GM12801 (cell line): ENCODE measurements around the gene GRIN1.

Experiments used
- TF ChIP-seq, protein P1 (sequence below): IDR thresholded peaks from one replicate; pipeline ENCODE4 v1.5.1; 2011; ENCODE audit warnings: control low read depth; ENCODE audit not compliant: insufficient read length; ENCODE audit errors: extremely low read depth

GRIN1 gene

DNA sequence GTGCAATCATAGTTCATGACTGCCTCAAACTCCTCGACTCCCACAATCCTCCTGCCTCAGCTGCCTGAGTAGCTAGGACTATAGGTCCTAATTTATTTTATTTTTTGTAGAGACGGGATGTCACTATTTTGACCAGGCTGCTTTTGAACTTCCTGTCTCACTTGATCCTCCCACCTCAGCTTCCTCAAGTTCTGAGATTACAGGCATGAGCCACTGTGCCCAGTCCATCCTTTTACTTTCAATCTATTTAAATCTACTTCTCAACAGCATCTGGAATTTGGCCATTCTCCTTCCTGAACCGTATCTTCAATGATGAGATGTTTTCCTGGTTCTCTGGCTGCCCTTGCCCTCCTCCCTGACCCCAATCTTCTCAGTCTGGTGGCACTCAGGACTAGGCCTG, 12.2 kb upstream of the GRIN1 start:
- TF ChIP-seq, protein P1, sequence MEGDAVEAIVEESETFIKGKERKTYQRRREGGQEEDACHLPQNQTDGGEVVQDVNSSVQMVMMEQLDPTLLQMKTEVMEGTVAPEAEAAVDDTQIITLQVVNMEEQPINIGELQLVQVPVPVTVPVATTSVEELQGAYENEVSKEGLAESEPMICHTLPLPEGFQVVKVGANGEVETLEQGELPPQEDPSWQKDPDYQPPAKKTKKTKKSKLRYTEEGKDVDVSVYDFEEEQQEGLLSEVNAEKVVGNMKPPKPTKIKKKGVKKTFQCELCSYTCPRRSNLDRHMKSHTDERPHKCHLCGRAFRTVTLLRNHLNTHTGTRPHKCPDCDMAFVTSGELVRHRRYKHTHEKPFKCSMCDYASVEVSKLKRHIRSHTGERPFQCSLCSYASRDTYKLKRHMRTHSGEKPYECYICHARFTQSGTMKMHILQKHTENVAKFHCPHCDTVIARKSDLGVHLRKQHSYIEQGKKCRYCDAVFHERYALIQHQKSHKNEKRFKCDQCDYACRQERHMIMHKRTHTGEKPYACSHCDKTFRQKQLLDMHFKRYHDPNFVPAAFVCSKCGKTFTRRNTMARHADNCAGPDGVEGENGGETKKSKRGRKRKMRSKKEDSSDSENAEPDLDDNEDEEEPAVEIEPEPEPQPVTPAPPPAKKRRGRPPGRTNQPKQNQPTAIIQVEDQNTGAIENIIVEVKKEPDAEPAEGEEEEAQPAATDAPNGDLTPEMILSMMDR, result no peak

DNA sequence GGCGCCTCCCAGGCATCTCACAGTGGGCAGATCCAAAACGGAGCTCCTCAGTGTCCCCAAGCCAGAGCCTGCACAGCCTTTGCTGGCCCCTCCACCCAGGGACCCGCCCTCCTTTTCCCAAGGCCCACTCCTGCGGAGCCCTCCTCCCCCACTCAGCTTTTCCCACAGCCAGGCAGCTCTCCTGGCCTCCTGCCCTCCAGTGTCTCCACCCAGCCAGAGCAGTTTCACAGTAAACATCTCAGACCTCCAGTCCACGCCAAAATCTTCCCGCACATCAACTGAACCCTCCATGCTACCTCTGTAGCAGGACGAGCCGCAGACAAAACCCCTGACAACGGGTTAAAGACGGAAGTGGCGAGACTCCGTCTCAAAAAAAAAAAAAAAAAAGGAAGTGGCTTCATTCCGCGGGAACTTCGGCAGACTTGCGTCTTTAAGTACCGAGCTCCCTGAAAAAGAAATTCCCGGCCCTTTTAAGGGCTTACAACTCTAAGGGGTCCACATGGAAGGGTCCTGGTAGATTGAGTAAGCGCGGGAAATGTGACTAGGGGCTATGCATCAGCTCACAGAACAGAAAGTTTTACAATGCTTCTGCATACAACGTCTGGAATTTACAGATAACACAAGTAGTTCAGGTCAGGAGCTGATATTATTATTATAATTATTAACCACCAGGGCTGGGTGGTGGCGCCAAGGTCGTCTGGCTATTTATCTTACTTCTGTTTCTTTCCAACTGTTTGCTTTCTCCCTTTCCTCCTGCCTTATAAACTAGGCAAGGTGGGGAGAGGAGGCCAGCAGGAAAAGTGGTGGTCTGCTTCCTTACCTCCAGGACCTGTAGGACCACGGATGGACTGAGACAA, 11.4 kb upstream of the GRIN1 start:
- TF ChIP-seq, protein P1, result no peak

DNA sequence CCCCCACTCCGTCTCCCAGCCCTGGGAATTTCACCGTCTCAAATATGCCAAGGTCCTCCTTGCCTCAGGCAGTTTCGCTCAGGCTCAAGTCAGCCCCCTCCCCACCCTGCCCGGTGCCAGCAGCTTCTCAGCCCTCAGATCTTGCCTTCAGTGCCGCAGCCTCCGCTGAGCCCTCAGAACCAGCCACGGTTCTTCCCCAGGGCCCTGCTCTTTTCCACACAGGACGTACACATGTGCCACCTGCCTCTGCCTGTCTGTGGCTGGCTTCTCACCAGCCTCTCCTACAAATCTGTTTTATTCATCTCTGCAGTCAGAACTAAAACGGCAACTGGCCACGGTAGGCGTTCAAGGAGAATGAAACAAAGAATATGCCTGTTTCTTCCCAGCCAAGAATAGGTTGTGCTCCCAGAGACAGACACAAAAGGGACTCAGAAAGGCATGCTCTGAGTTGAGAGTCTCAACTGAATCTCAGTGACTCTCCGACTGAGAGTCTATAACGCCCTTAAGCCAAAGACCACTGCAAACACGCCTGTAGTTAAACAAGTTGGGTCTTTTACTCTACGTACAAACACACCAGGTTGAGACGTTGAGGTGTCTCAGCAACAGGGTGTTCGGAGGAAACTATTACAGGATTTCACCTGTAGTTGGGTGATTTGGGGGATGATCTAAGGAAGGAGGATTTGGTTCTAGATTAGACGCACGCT, 10.6 kb upstream of the GRIN1 start:
- TF ChIP-seq, protein P1, result no peak

DNA sequence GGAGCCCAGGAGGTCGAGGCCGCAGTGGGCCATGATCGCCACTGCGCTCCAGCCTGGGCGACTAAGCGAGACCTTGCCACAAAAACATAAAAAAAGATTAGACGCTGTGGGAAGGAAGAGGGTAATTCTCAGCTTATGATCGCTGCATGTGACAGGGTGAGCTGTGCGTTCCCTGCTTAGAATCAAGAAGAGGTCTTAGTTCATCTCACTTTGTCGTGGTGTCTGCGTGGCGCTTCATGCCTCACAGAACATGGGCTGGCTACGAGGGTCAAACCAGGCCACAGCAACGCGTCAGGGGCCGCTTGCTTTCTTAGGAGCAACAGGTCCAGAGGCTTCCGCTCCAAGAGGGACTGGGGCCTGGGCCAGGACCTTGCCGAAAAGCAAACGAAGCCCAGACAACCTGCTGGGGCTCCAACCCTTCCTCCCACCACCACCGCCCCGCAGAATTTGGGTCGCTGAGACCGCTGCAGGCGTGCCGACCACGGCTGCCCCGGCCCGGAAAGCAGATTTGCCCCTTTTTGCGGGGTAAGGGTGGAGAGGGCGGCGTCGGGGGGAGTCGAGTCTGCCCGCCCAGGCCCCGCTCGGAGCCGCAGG, 10.0 kb upstream of the GRIN1 start:
- TF ChIP-seq, protein P1, result no peak

DNA sequence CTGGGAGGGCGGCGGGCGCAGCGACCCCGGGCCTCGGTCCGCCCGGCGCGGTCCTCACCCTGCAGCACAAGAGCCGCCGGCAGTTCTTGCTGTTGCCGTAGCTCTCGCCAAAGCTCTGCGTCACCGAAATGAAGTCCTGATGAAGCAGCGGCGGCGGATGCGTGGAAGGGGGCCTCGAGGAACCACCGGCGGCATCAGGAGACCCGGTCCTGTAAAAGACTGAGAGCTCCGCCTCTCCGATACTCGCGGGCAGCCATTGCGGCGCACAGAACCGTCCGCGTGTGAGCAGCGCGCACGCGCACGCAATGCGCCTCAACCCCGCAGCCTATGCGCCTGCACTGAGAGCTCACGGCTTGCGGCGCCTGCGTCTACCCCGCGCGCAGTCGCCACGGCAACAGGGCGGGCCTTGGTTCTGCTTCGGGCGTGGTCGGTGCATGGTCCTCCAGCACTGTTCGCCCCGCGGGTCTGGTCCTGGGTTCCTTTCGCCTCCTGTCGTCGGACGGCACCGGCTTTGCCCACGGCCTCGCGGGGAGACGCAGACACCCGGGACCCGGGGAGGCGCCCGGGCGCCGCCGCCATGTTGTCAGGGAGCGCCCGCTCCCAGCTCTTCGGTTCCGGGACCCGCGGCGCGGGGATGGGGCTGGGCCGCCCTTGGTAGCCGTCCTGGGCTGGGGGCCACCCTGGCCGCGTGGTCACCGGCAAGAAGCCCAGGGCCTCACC, 9.3 kb upstream of the GRIN1 start:
- TF ChIP-seq, protein P1, result no peak

DNA sequence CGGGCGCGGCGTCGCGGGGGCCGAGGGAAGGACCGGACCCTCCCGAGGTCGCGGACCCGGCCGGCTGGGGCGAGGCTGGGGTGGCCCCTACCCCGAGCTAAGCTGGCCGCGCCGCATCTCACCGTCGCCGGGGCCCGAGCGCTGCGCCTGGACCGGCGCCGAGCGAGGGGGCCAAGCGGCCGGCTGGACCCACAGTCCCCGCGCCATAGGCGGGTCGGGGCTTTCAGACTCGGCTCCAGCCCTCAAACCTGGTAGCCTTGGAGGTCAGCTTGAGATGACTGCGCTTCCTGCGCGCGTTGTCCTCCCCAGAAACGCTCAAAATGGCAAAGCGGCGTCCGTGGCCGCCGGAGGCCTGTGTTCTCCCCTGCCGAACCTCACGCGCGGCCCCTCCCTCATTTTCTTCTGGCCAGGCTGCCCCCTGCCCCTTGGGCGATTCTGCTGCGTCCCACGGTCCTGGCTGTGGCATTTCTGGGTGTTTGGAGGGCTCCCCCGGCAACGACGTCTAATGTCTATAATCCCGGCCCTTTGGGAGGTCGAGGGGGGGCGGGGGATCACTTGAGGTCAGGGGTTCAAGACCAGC, 8.7 kb upstream of the GRIN1 start:
- TF ChIP-seq, protein P1, result no peak

DNA sequence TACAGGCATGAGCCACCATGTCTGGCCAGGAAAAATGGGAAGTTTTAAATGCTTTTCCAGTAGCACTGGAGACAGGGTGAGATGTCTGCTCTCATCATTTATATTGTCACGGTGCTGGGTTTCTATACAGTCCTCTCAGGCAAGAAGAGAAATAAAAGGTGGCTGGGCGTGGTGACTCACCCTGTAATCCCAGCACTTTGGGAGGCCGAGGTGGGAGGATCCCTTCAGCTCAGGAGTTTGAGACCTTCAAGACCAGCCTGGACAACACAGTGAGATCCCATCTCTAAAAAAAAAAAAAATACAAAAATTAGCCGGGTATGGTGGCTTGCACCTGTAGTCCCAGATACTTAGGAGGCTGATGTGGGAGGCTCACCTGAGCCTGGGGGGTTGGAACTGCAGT, 4.8 kb upstream of the GRIN1 start:
- TF ChIP-seq, protein P1, result no peak
